Activated CD8-positive, alpha-beta memory T cell treated with anti-CD3 and anti-CD28 coated beads, Interleukin-2, amount 50 U/mL, for 48 hours (primary cell): ENCODE measurements around the gene ACTN3.
"Not testable (repeated sequence)": the region's sequence is repeated elsewhere in the genome, so short reads cannot be mapped to it uniquely, and the experiment has no call there.

Source experiments
- DNase-seq: peaks from one replicate; pipeline ENCODE4 v3.0.0-alpha.2; 2020

ACTN3 gene

GRCh38 chr11:66567787-66568123, 21.1 kb downstream of the ACTN3 start:
- DNase-seq, result no peak

- DNase-seq, result peak; percentile 87
Observed at GRCh38 chr11:66568124-66568916, 21.6 kb downstream of the ACTN3 start, which contains the start of gene CTSF. Gene CTSF, minus strand, starts transcription at chr11:66568606. Its CDS starts 120 bp downstream, at chr11:66568486.

GRCh38 chr11:66569076-66569475, 22.4 kb downstream of the ACTN3 start:
- no peak for DNase-seq

GRCh38 chr11:66570079-66570849, 23.6 kb downstream of the ACTN3 start:
- no peak for DNase-seq

DNA sequence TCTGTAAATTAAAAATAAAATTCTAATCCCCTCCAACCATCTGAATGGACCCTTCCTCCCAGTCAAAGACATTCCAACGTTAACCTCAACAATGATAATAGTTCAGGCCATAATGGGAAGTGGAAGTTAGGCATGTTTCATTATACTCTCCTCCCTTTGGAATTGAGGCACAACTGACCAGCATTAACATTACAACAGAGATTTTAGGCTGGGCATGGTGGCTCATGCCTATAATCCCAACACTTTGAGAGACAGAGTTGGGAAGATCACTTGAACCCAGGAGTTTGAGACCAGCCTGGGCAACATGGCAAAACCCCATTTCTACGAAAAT, 24.1 kb downstream of the ACTN3 start:
- DNase-seq, result no peak

DNA sequence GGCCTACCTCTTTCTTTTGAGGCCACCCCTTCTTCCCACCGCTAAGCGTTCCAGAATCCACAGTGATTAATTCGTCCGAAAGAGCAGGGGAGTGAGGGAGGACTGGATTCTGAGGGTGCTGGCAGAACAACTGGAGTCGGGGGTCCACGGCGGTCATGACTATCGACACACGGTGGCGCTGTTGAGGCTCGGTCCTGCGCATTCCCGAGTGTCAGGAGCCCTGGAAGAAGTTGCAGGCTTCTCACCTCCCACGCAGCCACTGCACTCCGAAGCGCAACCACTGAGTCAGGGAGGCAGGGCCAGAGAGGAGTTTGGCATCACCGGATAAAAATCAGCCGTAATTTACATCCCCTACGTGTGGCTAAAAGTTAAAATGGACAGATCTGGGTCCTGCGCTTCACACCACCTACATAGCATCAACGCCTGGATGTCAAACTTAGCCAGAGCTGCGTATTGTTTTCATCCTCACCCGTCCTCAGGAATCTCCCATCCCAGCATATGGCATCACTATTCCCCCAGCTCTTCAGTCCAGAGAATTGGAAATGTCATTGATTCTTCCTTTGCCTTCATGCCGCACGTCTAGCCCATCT, 32.4 kb downstream of the ACTN3 start:
- peak; percentile 95 for DNase-seq

GRCh38 chr11:66580803-66581202, 34.1 kb downstream of the ACTN3 start:
- DNase-seq, result no peak

- no peak for DNase-seq
Observed at GRCh38 chr11:66581261-66581660, 34.6 kb downstream of the ACTN3 start.

DNA sequence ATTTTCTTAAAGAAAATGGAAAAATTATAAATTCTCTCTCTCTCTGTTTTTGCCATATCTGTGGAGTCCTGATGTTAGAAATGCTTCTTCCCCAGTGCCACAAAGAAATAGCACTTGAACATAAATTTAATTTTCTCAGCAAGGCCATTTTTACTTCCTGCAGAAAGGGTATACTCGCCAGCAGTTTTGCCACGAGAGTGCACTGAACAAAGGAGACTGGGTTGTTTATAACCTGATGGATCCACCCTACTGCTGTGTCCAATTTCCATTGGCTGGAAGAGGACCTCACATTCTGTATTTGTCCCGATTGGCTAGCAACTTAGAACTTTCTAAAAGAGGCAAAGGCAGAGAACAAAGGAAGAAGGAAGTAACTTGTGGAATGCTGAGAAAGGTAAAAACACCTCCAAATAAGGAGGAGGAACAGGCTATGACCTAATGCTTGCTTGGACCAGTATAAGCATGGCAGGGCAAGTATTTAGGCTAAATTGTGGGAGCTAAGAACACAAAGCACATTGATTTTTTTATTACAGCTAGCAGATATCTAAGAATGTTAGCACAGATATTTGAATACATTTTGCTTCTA, 36.0 kb downstream of the ACTN3 start:
- not testable (repeated sequence) for DNase-seq

GRCh38 chr11:66585447-66585846, 38.7 kb downstream of the ACTN3 start:
- DNase-seq, result not testable (repeated sequence)

GRCh38 chr11:66586136-66586535, 39.4 kb downstream of the ACTN3 start:
- no peak for DNase-seq

GRCh38 chr11:66589315-66589714, 42.6 kb downstream of the ACTN3 start:
- not testable (repeated sequence) for DNase-seq

GRCh38 chr11:66589996-66590675, 43.4 kb downstream of the ACTN3 start:
- no peak for DNase-seq

GRCh38 chr11:66591175-66591574, 44.5 kb downstream of the ACTN3 start:
- no peak for DNase-seq

- DNase-seq, result peak; percentile 99
Observed at GRCh38 chr11:66592457-66593302, 46.0 kb downstream of the ACTN3 start, which contains the start of the genes CCDC87 and CCS. Gene CCDC87, minus strand, starts transcription at chr11:66593063. Its CDS starts 48 bp downstream, at chr11:66593015. Gene CCS, plus strand, starts transcription at chr11:66593185. Its CDS starts 77 bp downstream, at chr11:66593262.

- no peak for DNase-seq
Observed at GRCh38 chr11:66593303-66593635, 46.6 kb downstream of the ACTN3 start.

GRCh38 chr11:66593650-66594049, 46.9 kb downstream of the ACTN3 start:
- DNase-seq, result peak; percentile 62

- DNase-seq, result no peak
Observed at GRCh38 chr11:66595245-66595904, 48.7 kb downstream of the ACTN3 start.

GRCh38 chr11:66598993-66599392, 52.3 kb downstream of the ACTN3 start:
- DNase-seq, result no peak

- no peak for DNase-seq
Observed at GRCh38 chr11:66600219-66600618, 53.5 kb downstream of the ACTN3 start.

- DNase-seq, result no peak
Observed at GRCh38 chr11:66600631-66601233, 54.0 kb downstream of the ACTN3 start.
